Fibroblast of the conjunctiva (primary cell): ENCODE data around the gene MACROD1.

Experiments
- DNase-seq: peaks from one replicate; pipeline ENCODE4 v3.0.0-alpha.2; 2010; ENCODE audit warnings: low read depth

The MACROD1 gene

DNA sequence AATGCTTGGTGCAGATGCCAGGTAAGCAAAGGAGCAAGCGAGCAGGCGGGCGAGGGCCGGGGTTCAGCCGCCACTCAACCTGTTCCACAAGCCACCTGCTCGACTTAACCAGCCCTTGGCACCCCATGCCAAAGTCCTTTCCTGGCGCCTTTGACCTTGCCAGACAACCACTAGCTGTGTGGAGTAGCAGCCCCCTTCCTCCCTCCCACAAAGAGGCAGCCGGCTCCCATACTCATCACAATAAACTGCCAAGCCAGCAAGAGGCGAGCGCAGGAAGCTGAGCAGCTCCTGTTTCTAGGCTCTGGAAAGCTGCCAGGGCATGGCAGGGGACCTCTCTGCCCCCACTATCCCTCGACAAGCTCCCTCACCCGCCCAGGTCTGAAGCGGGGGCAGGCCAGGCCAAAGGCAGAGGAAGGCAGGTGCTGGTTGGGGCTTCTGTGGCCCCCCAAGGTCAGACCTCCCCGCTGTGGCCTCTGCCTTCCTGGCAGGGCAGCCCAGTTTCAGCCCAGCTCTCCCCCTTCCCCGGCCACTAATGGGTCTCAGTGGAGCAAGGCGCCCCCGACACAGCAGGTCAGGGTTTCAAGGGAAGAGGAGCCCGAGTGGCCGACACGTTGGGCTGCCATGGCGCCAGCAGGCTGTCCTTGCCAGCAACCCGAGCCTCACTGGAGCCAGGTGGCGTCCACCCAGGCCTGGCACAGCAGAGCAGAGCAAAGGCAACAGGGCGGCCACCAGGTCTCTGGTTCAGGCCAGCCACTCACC, 15.3 kb downstream of the MACROD1 start:
- no peak for DNase-seq

DNA sequence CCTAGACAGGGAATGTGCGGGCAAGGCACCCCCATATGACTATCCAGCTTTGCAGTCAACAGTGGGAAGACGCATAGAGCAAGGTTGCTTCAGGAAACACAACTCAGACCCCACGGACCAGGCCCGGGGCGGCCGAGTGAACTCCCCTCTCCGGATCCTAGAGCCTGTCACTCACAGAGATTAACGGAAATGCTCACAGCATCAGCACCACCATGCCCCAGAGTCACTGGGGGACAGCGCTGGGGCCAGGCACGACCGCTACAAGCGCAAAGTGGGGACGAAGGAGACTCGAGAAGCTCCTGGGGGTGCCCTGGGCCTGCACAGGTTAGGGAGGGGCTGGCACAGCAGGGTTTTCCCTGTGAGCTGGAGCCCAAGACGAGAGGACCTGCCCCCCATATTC, 15.9 kb downstream of the MACROD1 start:
- DNase-seq = no peak

DNA sequence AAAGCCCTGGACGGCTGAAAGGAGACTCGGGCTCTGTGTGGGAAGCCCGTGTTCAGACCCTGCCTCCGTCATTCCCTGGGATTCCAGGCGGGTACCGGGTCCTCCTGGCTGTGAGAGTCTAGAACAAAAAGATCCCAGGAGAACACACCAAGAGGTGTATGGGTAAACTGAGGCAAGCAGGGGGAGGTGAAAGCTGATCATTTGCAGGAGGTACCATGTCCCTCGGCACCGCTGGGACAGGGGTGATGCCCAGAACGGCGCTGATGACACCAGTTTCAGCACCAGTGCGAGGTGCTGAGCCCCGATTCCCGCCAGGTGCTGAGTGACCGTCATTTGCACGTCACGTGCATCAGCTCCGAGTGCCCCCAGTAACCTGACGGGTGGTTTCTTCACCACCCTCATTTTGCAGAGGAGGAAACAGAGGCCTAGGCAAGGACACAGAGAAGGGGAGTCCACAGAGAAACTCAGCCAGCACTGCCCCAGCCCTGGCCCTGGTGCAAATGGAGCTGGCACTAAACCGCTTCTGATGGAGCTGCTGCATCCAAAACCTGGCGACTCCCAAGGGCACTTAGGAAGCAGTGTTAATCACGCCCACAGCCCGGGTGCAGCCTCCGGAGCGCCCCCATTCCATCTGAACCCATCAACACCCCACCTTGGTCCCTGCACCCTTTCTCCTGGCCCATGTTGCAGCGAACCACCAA, 16.8 kb downstream of the MACROD1 start:
- DNase-seq = no peak

DNA sequence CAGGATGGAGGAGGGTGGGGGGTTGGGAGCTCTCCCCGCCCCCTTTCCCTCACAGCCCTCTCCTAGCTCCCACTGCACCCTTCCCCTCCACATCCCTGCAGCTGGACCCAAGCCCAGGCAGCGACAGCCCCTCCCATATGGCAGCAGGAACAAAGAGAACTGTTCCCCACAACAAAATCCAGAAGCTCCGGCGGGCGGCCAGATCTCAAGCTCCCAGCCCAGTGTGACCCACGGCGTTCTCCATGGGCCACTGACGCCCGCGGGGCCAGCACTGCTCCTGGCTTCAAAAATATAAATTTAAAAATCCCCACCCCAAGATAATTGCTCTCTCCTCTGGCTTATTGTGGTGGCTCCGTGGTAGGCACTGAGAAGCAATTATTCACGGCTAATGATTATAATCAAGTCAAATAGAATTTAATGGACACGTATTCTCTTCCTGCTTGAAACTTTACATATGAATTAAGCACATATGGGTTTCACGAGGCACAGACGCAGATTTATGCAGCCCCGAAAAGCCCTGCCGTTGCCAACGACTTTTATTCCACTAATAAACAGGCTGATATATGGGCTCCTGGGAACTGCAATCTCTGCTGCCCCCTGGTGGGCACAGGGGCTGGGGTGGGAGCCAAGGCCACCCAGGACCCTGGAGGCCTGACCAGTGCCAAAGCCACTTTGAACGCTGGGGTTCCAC, 17.5 kb downstream of the MACROD1 start:
- DNase-seq = peak; percentile 61

DNA sequence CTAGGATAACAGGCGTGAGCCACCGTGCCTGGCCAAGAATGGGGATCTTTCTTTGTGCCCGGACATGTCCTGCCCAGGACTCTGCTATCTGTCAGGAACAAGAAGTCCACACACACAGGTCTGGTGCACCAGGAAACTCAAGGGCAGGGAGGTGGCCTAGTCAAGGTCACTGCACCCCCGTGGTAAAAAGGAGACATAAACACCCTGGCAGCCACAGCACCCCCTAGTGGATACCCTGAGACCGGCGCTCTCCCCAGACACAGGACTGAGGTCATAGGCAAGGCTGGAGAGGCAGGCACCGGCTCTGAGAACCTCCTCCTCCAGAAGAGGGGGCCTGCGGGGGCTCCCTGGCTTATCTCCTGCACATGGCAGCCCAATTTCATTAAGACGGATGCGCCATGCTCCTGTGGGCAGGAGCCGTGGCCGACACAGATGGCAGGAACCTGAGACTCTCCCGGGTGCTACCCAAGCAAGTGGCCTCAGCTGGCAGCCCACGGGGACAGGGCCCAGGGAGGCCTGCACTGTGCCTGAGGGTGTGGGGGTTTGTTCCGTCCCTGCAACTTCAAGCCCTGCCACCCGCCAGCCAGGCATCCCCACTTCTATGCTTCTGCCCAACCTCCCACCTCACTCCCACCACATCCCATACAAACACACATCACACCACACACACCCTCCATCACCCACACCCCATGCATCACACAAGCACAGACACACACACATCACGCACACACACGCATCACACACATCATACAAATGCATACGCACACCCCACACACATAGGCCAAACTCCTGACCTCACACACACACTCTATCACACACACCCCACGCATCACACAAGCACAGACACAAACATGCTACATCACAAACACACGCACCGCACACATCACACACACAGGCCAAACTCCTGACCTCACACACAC, 19.6 kb downstream of the MACROD1 start:
- DNase-seq = peak; percentile 28

DNA sequence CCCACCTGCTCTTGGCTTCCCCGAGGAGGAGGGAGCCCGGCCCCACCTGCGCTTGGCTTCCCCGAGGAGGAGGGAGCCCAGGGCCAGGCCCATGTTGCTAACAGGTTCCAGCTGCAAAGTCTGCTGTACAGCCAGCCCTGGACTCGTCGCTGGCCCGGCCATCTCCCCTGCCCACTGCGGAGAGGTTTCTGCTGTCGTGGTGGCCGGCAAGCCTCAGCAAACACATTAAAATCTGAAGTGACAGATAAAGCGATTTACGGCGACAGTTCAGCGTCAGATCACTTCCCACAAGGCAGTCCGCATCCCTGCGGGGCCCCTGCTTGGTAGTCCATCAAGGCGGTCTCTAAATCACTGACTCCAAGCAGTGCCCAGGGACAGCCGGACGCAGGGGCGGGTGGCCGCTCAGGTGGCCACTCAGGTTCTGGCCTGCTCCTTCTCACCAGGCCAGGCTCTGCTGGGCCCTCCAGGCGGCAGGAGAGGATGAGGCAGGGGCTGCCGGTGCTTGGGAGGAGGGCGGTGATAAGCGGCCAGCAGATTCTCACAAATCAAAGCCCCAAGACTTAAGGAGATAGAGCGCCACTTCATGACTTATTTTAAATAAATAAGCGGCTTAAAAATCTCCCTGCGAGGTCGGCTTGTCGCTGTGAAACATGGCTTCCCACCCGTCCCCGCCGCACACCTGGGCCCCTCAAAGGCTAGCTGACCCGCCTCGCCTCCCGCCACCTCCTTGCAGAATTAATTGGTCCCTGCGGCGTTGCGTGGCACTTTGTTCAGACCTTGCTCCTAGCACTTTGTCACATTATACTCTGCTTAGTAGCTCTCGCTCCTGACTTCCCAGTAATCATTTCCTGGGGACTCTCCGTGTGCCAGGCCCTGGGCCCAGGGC, 21.1 kb downstream of the MACROD1 start:
- no peak for DNase-seq

DNA sequence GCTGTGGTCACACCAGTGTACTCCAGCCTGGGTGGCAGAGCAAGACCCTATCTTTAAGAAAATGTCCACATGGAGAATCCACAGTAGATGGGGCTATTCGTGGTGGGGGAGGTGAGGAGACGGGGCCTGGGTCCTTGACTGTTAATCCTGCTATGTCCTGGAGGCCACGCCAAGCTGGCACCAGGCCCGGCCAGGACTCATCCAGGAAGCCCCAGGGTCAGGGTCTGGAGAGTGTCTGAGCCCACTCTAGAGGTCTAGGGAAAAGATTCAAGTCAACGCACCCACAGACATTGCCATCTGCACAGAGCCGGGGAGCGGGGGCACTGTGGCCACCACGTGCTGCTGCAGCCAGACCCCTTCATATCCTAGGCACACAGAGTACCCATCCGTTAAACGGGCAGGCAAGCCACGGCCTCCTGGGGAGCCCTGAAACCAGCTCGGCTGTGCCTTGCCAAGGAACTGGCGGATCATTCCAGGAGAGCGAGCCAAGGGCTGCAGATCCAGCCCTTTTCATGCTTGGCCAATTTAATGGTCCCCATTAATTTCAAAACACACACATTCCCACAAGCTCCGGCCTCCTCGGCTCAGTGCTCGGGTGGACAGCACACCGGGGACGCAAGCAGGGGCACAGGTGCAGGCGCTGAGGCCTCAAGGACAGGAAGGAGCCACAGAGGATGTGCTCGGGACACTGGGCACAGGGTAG, 24.7 kb downstream of the MACROD1 start:
- no peak for DNase-seq

DNA sequence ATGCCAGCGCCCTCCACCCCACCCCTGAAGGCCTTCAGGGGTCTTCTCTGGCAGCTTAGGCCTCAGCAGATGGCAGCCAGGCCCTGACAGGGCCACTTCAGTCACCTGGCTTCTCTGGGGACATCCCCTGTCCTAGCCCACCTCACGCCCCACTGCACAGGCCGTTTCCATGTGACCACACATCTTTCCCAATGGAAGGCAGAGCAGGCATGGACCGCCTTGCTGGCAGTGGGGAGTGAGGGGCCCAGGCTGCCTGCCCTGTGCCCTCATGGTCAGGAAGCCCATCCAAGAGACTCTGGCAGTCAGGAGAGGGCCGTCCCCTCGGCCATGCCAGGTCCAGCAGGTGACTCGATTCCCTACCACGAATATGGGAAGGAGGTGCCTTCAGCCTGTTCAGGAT, 25.8 kb downstream of the MACROD1 start:
- DNase-seq = no peak

DNA sequence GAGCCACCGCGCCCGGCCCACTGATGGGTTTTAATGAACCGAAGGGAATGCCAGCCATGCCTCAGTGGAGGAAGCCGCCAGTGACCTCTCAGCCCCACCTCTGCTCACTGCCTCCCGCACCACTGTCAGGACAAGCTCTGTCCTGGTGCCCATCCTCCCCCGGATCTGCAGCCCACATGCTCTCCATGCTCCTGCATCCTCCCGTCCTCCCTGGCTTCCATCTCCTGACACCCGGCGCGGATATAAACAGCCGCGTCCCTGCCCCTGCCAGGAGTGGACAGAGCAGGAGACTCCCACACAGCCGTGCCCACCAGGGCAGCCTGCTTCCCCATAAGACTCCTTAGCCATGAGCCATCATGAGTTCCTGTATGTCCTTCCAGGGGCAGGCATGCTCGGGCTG, 26.9 kb downstream of the MACROD1 start:
- DNase-seq = no peak

DNA sequence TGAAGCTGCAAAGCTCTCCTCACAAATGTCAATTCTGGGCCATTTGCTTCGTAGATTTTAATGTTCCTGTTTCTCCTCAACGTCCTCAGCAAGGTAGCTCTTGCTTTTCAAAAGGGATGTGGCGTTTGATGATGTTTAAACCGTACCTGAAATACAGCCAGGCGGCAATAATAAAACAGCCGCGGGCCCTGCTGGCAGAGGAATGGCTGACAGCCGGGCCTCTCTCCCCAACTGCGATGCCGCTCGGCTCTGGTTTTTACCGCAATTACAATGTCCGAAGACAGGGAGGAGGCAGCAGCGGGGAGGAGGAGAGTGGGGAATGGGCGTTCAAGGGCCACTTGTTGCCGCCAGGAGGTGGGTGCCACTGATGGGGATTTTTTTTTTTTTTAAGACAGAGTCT, 27.5 kb downstream of the MACROD1 start:
- DNase-seq = no peak

DNA sequence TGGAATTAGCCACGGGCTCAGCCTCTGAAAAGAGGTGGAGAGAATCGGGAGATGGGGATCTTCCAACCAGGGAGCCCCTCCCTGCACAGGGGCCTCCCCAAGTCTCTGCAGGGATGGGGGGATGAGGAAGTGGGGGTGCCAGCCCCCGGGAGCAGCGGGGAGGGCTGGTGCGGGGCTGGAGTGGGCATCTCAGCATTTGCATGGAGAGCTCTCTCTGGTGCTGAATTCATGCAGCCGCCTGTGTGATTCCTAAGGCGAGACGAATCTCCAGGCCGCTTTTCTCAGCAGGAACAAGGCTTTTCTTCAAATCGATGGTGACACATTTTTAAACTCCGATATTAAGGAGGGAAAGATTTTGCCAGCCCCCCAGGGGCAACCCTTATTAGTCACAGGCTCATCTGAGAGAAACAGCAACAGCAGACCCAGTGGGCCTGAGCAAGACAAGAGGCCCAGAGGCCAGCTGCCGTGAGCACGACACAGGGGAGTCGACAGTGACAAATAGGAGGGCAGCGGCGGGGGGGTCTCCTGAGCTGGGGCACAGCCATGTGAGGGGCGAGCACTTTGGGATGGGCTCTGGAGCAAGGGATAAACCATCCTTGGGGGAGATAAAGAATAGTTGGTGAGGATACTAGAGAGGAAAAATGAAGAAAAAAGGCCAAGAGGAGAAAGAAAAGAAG, 29.0 kb downstream of the MACROD1 start:
- DNase-seq = no peak

DNA sequence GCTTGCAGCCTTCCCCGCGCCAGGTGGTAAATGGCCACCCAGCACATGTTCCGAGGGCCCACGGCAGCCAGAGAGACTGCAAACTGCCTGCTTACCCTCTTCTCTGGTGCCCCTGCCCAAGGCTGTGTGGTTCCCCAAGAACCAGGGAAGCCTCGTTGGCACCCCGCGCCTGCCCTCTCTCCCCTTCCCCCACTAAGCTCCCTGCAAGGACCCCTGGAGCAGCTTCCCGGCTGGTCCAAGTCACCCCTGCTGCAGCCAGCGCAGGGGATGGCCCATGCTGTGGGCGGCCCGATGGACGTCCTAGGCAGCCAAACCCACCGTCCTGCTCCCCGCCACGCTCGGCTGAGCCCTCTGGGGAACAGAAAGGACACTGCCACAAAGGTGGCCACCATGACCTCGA, 30.2 kb downstream of the MACROD1 start:
- DNase-seq = no peak

DNA sequence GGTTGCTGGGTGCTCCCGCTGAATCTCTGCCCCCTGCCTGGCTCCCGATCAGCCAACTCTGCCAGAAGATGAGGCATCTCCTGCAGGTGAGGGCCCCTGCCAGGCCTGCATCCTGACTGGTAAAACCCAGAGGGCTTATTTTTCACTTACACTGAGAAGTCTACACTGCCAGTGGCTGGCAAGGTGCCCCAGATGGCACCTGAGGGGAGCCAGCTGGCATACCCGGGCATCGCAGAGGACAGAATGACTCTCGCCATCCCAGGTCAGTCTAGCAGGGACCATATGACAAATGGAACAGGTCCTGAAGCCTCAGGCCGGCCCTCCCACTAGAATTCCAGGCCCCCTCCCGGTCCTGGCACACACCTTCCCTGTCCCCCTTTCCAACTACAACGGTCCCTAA, 30.9 kb downstream of the MACROD1 start:
- DNase-seq = no peak

DNA sequence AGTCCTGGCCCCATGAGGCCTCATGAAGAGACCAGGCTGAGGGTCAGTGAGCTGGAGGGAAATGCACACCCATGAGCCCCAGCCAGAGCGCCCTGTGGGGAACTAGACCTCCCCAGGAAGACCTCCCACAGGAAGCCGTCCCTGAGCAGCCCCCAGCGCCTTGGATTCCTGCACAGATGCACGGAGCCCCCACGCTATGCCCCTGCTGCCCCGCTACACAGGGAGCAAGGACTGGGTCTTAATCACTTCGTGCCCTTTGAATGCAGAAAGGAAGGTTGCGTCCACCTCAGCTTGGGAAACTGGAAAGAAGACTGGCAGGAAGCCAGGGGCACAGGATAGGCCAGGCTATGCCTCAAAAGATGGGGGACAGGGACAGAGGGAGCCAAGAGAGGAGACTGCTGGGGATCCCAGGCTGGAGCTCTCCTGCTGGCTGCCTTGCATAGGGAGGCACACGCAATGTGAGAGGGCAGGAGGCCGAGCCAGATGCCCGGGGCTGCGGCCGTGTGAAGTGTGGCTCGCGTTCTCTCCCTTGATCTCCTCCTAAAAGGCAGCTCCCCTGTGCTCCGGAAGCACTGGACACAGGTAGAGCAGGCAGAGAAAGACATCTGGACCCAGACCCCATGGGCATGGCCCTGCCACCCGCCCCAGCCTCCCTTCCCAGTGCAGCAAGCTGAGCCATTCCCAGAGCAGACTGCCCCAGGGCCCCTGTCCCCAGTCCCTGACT, 32.8 kb downstream of the MACROD1 start:
- DNase-seq = no peak

DNA sequence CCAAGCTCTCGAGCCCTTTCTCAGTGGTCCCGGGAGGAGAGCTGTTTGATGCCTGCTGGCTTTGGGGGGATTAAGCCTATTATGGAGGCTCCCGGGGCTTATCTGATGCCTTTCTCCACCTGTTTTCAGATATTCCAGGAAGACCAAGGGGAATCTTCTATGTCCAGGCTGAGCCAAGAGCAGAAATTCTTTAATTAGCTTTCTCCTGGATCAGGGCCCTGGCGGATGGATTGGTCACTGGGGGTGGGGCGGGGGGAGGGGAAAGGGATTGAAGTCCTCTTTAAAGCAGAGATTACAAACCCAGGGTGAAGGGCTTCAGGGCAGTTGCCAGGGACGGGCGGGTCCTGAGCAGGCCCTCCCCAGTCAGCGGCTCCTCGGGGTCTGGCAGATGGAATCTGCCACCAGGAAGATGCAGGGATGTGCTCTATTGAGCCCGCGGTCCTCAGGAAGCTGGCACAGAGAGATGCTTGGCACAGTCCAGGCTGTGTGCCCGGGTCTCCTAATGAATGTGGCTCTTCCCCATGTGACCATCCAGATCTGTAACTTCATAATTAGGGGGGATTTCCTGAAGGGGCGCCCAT, 33.6 kb downstream of the MACROD1 start:
- no peak for DNase-seq

DNA sequence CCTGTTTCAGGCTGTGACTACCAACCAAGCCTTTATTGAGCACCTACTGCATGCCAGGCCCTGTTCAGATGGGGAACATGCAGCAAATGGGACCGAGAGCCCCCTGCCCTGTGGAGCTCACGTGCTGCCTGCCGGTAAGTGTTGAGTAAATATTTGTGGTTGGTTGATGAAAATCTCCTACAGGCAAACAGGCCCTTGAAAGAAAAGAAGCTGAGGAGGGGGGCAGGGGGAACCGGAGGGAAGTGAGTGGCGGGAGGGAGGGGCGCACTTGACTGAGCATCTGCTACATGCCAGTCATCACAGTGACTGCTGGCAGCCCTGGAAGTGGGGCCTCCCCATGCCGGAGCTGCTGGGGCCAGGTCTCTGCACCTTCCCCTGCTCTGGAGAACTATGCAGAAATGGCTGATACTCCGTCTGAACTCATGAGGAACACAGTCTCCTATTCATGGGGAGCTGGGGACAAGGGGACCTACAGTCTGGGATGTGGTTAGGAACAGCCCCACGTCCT, 34.2 kb downstream of the MACROD1 start:
- no peak for DNase-seq

DNA sequence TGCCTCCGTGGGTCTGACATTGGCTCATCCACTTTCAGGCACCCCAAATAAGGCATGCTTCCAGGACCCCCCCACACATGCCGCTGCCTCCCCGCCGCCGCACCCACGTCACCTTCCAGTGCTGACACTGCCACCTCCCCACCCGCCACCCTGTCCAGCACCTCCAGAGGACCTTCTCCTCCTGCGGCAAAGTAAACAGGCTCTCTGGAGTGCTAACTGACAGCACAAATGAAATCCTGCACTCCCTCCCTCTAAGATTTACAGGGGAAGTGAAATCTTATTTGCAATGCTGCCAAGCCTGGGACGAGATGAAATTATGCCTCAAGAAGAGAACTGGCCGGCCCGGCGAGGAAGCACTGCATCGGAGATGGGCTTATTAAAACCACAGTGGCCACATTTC, 35.3 kb downstream of the MACROD1 start:
- no peak for DNase-seq

DNA sequence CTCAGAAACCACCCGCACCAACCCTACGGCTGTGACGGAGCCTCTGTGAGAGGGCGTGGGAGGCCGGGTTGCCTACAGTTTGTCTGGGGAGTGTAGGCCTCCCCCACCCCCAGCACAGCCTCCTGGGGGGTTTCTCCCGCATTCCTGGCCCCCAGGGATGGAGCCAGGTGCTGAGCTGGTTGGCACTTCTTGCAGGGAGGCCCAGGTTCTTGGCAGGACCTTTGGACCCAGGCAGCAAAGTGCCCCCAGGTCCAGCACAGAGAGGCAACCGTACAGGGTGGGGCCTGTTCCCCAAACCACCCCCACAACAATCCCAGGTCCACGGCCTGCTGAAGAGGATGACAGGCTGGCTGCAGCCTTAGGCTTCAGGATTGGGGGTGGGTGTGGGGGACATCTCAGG, 36.5 kb downstream of the MACROD1 start:
- DNase-seq = no peak
